Uterus (tissue), 2 donors: ENCODE data around the gene DCP1A.

Source experiments
- POLR2A ChIP-seq, 2 donors: fragments of 450-650 bp; IDR thresholded peaks; one replicate each; pipeline ENCODE4 v1.6.1; 2016; ENCODE audit warnings: antibody characterized with exemption in 2 of 2, mild to moderate bottlenecking in 1 of 2, moderate library complexity in 1 of 2
- TF ChIP-seq, protein P1 (sequence below), 4 experiments: fragments of 200-600 bp in 2 of 4; fragments of 450-650 bp in 2 of 4; sonication (generic) in 2 of 4; IDR thresholded peaks; one replicate each; pipeline ENCODE4 v1.5.1; 2016 to 2019; ENCODE audit warnings: antibody characterized with exemption in 4 of 4, mild to moderate bottlenecking in 2 of 4, moderate library complexity in 1 of 4

DNA sequence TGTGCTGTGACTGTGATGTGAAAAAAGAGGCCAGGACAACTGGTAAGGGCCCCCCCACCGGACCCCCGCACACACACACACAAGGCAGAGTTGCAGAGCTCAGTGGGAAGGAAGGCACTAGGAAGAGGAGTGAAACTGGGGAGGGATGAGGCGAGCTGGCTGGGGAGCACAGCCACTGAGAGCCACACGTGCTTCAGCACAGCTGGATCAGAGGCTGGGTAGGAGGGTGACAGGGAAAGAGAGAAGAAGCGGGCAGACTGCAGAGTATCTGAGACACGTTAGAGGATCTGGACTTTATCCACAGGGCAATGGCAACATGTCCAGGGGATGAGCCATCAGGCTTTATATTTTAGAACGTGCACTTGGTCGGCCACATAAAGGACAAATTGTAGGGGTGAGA lies 53.5 kb downstream of the DCP1A start:
- TF ChIP-seq, protein P1, sequence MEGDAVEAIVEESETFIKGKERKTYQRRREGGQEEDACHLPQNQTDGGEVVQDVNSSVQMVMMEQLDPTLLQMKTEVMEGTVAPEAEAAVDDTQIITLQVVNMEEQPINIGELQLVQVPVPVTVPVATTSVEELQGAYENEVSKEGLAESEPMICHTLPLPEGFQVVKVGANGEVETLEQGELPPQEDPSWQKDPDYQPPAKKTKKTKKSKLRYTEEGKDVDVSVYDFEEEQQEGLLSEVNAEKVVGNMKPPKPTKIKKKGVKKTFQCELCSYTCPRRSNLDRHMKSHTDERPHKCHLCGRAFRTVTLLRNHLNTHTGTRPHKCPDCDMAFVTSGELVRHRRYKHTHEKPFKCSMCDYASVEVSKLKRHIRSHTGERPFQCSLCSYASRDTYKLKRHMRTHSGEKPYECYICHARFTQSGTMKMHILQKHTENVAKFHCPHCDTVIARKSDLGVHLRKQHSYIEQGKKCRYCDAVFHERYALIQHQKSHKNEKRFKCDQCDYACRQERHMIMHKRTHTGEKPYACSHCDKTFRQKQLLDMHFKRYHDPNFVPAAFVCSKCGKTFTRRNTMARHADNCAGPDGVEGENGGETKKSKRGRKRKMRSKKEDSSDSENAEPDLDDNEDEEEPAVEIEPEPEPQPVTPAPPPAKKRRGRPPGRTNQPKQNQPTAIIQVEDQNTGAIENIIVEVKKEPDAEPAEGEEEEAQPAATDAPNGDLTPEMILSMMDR (IDR thresholded peaks at IDR 0.05): no peak
- no peak for TF ChIP-seq POLR2A (IDR thresholded peaks at IDR 0.05)
